Measurements from ENCODE around the gene SOX18. TPM values are rescaled to one million over a fixed set of nuclear protein-coding genes. Genes with fewer than 3 reads are reported as not detected.

Gene SOX18
- total and polyA plus RNA-seq, 2 of the 13 experiments (the other 11 are each of a cell fraction or from before 2014, with no cell fraction given) = 1.6 to 1.9 TPM

DNA sequence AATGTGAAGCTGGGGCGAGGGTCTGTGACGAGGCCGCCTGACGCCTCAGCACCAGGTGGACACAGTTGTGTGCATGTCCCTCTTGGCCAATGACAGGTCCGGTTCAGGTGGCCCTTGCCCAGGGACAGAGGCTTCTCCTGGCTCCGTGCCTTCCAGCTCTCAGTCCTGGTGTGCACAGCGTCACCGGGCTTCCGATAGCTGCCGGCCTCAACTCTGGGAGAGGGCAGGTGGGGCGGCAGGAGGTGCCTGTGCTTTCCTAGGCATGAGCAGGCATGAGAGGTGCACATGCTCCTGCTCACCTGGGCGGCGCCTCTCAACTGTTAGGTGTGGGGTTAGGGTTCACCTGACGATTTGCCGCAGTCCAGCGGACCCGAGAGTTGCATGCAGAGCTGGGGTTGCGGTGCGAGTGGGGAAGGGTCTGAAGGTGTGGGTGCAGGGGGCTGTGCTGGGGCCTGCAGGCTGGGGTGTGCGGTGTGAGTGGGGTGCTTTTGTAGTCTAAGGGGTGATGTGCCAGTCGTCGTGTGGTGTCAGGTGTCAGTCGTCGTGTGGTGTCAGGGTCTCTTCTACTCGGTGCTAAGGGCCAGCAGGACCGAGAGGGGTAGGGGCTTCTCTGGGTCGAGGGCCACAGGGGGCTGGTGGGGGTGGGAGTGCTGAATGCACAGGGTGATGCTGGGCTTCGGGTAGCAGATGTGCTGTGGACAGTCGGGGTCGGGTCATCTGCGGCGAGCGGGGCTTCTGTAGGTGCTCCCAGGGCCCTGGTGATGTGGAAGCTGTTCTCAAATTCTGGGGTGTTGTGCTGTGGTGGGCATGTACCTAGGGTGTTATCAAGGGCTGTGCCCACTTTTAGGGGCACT is 3.8 kb upstream of the SOX18 start (continued):
- TF ChIP-seq, protein P1, sequence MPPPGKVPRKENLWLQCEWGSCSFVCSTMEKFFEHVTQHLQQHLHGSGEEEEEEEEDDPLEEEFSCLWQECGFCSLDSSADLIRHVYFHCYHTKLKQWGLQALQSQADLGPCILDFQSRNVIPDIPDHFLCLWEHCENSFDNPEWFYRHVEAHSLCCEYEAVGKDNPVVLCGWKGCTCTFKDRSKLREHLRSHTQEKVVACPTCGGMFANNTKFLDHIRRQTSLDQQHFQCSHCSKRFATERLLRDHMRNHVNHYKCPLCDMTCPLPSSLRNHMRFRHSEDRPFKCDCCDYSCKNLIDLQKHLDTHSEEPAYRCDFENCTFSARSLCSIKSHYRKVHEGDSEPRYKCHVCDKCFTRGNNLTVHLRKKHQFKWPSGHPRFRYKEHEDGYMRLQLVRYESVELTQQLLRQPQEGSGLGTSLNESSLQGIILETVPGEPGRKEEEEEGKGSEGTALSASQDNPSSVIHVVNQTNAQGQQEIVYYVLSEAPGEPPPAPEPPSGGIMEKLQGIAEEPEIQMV (CRISPR knock-in tag; IDR thresholded peaks at IDR 0.05; ENCODE audit: low read depth) = peak; percentile 97
- TF ChIP-seq, protein P2, sequence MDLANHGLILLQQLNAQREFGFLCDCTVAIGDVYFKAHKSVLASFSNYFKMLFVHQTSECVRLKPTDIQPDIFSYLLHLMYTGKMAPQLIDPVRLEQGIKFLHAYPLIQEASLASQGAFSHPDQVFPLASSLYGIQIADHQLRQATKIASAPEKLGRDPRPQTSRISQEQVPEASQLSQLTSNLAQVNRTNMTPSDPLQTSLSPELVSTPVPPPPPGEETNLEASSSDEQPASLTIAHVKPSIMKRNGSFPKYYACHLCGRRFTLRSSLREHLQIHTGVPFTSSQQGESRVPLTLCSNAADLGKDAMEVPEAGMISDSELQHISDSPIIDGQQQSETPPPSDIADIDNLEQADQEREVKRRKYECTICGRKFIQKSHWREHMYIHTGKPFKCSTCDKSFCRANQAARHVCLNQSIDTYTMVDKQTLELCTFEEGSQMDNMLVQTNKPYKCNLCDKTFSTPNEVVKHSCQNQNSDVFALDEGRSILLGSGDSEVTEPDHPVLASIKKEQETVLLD (CRISPR knock-in tag; IDR thresholded peaks at IDR 0.05; ENCODE audit: low read depth) = 0 out of 2 replicates have a peak, but pooled peaks have one; percentile 59
- TF ChIP-seq, protein P3, sequence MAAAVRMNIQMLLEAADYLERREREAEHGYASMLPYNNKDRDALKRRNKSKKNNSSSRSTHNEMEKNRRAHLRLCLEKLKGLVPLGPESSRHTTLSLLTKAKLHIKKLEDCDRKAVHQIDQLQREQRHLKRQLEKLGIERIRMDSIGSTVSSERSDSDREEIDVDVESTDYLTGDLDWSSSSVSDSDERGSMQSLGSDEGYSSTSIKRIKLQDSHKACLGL (CRISPR knock-in tag; IDR thresholded peaks at IDR 0.05) = peak; percentile 87
- peak; percentile 96 for TF ChIP-seq ZNF616 (CRISPR knock-in tag; IDR thresholded peaks at IDR 0.05; ENCODE audit: low read depth)
- no peak for TF ChIP-seq ZNF367 (CRISPR knock-in tag; IDR thresholded peaks at IDR 0.05; ENCODE audit: borderline replicate concordance)
- TF ChIP-seq CENPT (CRISPR knock-in tag; IDR thresholded peaks at IDR 0.05; ENCODE audit: low read depth) = peak; percentile 58; the same call in 1 of the 2 replicates
- TF ChIP-seq ZNF460 (CRISPR knock-in tag; IDR thresholded peaks at IDR 0.05; ENCODE audit: borderline replicate concordance) = no peak
- TF ChIP-seq, protein P4, sequence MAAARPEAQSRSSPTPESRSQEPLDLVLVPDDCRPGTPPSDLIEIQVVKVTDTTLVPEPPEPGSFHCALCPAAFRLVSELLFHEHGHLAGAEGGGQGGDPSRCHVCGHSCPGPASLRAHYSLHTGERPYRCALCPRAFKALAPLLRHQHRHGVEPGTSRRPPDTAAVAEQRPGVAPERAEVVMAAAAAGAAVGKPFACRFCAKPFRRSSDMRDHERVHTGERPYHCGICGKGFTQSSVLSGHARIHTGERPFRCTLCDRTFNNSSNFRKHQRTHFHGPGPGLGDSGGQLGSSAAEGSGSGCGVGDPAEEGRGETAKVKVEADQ (CRISPR knock-in tag; IDR thresholded peaks at IDR 0.05; ENCODE audit: borderline replicate concordance) = no peak
- peak; percentile 43; the same call in 1 of the 2 replicates for TF ChIP-seq ZNF12 (CRISPR knock-in tag; IDR thresholded peaks at IDR 0.05)
- no peak for TF ChIP-seq SOX13 (IDR thresholded peaks at IDR 0.05)
- TF ChIP-seq SOX13 (CRISPR knock-in tag; conservative IDR thresholded peaks at IDR 0.05 in 1 of 2, IDR thresholded peaks at IDR 0.05 in 1 of 2) = peak in 1 of 2 experiments; percentile 58; a peak in 2 of 4 replicates
- peak; percentile 49 for TF ChIP-seq GATAD2A (CRISPR knock-in tag; IDR thresholded peaks at IDR 0.05)
- 0 out of 2 replicates have a peak, but pooled peaks have one; percentile 11 for TF ChIP-seq ZNF329 (CRISPR knock-in tag; IDR thresholded peaks at IDR 0.05; ENCODE audit: low read depth)
- TF ChIP-seq NCOA2 (CRISPR knock-in tag; IDR thresholded peaks at IDR 0.05) = peak; percentile 12; the same call in 1 of the 2 replicates
- TF ChIP-seq, protein P5, sequence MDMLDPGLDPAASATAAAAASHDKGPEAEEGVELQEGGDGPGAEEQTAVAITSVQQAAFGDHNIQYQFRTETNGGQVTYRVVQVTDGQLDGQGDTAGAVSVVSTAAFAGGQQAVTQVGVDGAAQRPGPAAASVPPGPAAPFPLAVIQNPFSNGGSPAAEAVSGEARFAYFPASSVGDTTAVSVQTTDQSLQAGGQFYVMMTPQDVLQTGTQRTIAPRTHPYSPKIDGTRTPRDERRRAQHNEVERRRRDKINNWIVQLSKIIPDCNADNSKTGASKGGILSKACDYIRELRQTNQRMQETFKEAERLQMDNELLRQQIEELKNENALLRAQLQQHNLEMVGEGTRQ (IDR thresholded peaks at IDR 0.05; ENCODE audit: low read depth, low read length) = no peak
- TF ChIP-seq, protein P5 (CRISPR knock-in tag; IDR thresholded peaks at IDR 0.05; ENCODE audit: borderline replicate concordance) = no peak
- peak; percentile 92; the same call in 1 of the 2 replicates for TF ChIP-seq ZNF468 (CRISPR knock-in tag; IDR thresholded peaks at IDR 0.05)

All from HepG2 (cell line).